Glomerular endothelial cell (primary cell): ENCODE results near the gene POLD3. TPM values are rescaled to one million over a fixed set of nuclear protein-coding genes. Genes with fewer than 3 reads are reported as not detected.
"Not testable (repeated sequence)": the region's sequence is repeated elsewhere in the genome, so short reads cannot be mapped to it uniquely, and the experiment has no call there.

Experiments
- DNase-seq: peaks from one replicate; pipeline ENCODE4 v3.0.0-alpha.2; 2011; ENCODE audit warnings: low read depth, low spot score; ENCODE audit errors: extremely low read depth
- total RNA-seq: library from RNA; depleted of rRNA; stranded (reverse); fragments of >200 nt; gene quantifications from 2 replicates; pipeline ENCODE4 v1.2.3, GENCODE V29; 2015

The POLD3 gene
- total RNA-seq, 1 donor from 2014 or later: 12.1 TPM

DNA sequence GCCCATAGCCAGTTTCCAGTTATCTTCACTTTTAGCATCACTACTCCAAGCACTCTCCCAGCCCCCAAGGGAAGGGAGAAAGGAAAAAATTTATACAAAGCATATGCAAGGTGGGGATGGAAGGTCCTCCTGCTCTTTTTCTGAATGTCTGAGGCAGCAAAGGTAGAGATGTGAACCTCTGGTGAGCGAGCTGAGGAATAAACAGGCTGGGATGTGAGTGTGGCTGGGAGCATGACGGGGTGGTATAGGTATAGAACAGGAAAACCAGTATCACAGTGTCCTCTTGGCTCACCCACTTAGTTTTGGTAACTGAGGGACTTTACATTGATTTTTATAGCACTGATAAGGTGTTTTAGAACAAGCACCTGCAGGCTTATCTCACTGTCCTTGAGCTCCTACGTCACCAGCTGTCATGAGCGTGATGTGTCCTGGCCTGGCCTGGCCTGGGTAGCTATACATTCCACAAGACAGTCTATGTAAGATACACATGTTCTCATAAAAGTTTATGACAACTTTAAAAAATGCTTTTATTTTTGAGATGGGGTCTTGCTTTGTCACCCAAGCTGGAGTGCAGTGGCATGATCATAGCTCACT is 10.3 kb upstream of the POLD3 start:
- no peak for DNase-seq

DNA sequence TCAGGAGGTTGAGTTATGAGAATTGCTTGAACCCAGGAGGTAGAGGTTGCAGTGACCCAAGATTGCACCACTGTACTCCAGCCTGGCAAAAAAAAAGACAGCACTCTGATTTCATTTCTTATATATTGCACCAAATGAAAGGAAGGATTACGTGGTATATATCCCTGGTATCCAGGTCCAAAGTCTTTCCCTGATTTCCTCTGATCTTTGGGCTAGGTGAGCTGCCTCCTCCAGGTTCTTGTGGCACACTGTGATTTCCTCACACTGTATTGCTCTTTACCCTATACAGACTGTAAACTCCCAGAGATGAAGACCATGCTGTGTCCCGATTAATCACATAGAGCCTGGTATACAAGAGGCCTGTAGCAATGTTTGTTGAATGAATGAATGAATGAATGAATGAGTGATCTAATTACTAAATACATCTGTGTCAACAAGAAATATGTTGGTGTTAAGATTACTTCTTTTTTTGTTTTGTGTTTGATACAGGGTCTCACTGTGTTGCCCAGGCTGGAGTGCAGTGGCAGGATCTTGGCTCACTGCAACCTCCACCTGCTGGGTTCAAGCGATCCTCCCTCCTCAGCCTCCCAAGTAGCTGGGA is 9.3 kb upstream of the POLD3 start:
- no peak for DNase-seq

DNA sequence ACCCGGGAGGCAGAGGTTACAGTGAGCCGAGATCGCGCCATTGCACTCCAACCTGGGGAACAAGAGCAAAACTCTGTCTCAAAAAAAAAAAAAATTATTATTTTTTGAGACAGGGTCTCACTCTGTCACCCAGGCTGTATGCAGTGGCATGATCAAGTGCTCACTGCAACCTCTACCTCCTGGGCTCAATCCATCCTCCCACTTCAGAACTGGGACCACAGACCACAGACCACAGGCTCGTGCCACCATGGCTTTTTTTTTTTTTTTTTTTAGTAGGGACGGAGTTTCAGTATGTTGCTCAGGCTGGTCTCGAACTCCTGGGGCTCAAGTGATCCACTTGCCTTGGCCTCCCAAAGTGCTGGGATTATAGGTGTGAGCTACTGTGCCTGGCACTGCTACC is 1.9 kb upstream of the POLD3 start:
- not testable (repeated sequence) for DNase-seq

DNA sequence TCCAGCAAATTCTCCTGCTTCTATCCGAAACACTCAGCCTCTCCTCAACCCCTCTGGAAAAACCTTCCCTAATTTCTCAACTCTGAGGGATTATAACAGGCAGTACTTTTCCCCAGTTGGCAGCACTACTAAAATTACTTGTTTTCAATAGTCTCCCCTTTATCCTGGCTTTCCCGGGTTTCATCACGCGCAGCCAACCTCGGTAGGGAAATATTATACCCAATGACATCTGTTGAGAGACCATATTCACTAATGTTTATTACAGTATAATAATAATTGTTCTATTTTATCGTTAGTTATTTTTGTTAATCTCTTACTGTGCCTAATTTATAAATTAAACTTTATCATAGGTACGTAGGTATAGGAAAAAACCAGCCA is 330 bp upstream of the POLD3 start:
- DNase-seq: no peak

DNA sequence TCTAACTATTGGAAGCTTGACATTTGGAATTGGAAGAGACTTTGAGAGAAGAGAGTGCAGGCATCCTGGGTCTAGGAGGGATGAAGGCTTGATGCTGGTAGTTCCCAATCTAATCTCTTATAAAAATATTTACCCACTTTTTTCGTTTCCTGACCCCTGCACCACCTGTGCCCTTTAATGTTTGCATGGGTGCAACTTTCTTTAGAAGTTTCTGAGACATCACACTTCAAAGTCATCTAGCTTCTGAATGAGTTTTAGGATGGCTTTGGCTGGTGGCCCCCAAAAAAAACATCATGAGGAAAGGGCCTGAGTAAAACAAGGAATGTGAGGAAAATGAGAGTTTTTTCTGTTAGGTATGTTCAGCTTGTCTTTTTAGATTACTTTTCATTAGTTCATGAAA is 1.1 kb downstream of the POLD3 start:
- no peak for DNase-seq

DNA sequence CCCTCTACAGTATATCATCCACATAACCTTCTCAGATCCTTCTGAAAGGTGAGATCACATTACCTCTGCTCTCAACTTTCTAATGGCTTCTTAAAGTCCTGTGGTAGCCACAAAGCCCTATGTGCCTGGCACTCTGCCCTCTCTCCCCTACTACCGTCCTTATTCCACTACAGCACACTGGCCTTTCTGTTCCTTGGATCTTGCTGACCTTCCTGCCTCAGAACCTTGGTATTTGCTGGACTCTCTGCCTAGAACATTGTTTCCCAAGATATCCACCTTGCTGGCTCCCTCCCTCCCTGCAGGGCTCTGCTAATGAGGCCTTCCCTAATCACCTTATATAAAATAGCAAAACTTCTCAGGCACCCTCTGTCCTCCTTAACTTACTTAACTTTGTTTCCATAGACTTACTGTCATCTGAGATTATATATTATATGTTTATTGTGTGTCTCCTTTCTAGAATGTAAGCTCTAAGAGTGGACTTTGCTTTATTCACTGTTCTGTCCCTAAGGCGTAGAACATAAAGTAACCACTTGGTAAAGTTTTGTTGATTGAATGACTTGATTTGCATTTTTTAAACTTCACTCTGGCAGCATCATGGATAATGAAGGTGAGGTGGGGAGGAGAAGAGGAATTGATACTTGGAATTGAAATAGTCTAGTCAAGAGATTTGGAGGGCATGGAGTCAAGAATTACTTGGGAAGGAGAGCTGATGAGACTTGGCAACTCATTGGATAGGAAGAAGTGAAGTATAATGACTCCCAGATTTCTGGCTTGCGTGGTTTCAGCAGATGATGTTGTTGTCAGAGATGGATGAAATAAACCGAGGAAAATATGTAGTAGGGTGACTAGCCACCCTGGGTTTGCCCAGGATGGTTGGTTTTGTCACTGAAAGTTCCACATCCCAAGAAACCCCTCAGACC is 10.5 kb downstream of the POLD3 start:
- no peak for DNase-seq

DNA sequence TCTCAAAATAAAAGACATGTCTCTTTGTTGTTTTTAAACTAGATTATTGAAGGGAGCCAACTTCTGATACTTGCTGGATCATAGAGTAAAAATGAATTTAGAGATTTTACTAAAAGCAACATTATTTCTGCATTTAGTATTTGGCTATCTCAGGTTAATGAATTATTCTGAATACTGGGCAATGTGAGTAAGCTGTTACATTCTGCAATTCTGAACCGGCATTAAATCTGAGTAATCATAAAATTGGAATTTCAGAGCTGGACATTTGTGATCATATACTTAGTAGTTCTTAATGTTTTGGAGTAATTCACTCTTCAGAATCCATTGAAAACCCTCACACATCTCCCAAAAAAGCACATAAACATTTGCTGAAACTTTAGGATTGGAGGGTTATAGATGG is 11.5 kb downstream of the POLD3 start:
- DNase-seq: no peak

DNA sequence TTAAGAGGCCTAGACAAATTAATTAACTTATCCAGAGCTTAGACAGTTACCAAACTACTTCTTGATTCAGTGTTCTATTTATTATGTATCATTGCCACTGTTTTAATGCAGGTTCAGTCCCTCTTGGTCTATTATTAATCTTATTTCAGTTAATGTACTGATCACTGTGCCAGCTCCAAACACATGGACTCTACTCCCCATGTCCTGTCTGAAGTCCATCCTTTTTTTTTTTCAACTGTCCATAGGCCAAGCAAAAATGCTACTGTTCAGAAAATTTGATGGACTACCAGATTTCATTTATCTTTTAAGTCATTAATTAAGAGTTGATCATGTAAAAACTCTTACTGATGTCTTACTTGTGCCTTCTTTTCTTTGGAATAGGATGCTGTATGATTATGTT is 11.9 kb downstream of the POLD3 start:
- no peak for DNase-seq

DNA sequence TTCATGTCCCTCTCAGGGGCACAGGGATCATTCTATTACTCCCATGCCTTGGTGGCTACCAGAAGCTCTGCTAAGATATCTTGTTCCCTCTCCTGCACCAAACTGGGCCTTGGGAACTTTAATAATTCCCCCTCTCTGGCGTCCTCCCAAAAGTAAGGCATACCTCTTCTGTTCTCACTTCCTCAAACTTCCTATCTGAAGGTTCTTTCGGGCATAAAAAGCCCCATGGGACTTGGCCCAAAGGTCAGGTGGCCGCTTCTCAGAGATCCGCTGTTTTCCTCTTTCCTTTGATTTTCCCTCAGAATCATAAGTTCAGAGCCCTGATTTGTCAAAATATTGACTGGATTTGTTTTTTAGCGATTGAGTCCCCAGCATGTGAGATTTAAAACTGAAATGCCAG is 13.0 kb downstream of the POLD3 start:
- DNase-seq: no peak

DNA sequence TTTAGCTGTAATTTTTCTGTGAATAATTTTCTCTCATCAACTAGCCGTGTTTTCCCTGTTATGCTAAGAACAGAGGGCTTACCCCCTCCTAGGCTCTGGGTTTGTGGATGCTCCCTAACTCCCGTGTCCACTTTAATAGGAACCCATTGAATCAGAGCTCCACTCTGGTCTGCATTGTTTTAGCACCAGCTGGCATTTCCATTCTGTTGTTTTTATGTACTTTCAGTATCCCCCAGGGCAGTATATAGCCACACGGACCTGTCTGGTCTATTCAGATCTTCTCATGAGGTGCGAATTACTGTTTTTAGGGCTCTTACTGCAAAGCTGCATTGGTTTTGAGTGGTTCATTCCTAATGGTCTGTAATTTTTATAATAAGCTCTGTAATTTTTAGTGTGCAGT is 16.0 kb downstream of the POLD3 start:
- DNase-seq: no peak

DNA sequence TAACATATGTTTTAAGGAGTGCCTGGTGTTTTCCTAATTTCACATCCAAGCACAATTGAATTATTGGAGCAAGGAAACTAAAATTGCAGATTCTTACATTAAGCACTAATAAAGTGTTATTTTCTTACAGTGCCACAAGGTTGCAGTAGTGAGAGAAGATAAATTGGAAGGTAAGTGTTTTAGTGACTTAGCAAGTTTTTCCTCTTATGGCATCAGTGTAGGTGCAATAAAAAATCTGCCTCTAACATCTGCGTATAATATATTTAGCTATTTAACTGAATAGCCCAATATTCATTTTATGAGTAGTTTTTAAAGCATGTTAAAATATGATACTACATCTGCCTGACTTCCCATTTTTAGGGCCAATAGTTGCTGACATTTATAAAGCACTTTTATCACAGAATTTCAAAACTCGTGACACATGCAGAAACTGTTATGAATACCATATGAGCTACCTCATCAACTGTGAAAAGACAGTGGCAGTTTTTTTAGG is 19.0 kb downstream of the POLD3 start:
- no peak for DNase-seq

DNA sequence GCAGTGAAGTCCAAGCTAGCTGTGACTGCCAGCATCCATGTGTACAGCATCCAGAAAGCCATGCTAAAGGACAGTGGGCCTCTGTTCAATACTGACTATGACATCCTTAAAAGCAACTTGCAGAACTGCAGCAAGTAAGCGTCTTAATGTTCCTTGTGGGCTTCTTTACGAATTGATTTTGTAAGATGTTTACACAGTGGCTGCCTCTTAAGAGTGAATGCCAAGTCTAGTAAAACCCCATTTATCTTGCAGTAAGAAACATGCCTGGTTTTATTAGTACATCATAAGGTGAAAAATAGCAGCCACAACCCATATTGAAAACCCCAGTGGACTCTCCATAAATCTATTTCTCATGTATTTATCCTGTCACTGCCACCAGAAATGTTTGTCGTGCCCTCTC is 20.5 kb downstream of the POLD3 start:
- DNase-seq: no peak

DNA sequence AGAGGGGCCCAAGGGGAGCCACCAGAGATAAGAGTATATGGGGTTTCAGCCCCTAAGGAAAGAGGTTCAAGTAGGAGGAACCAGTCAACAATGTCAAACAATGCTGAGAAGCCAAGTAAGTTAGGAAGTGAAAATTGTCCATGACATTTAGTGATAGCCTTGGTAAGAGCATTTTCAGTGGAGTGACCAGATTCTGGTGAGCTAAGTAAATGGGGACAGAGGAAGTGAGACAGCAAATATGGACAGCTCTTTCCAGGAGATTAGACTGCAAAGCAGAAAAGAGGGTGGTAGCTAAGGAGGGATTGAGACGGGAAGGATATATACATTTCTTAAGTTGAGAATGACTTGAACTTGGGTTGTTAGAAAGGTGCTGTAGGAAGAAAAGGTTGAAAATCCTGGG is 22.9 kb downstream of the POLD3 start:
- no peak for DNase-seq

DNA sequence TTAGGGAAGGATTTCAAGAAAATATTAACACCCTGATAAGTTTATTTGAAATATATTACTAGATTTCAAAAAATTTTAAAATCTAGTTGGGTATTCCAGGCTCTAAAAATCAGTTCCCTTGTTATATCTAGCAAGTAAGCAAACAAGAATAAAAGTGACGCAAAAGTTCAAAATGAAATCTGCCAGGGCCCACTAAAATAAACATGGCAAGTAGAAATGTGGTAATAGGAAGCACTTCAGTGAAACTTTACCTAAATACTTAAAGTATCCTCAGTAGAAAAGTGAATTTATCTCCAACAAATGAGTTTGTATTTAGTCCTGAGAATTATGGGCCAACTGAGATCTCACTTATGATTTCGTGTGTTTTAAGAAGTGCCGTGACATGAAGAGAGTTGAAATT is 23.6 kb downstream of the POLD3 start:
- no peak for DNase-seq

DNA sequence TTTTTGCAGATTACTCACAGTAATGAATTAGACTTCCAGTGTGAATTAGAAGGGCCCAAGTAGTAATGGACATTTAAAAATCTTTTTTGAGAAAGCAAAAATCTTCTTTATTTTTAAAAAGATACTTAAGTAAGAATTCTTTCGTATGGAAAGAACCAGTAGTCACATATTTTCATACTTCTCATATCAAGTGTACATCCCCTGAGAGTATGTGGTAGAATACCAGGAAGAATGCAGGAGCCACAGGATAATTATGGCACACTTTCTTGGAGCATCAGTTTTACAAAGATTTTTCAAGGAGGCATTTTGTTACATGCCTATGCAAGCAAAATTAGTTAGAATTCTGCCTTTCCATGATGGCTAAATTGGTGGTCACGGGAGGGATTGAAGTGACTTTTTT is 28.1 kb downstream of the POLD3 start:
- DNase-seq: no peak

DNA sequence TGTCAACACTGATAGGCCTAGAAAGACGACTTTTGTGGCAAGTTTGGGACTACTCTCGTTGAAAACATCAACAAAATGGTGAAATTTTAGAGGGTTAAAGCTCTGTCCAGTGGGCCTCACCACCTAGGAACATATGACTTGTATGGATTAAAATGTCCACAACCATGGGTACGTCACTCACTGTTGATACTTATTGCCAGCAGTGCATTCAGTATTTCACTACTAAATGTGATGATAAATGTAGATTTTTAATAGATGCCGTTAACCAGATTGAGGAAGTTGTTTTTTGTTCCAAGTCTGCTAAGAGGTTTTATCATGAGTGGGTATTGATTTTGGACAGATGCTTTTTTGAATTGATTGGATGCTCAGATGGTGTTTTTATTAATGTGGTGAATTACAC is 33.7 kb downstream of the POLD3 start:
- DNase-seq: no peak

DNA sequence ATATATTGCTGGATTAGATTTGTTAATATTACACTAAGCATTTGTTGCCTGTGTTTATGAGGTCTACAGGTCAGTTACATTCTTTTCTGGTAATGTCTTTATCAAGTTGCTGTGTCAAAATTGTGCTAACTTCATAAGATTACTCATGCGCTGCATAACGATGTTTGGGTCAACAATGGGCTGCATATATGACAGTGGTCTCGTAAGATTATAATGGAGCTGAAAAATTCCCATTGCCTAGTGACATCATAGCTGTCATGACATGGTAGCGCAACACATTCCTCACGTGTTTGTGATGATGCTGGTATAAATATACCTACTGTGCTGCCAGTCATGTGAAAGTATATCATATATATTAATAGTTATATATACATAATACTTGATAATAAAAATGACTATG is 34.2 kb downstream of the POLD3 start:
- DNase-seq: no peak

DNA sequence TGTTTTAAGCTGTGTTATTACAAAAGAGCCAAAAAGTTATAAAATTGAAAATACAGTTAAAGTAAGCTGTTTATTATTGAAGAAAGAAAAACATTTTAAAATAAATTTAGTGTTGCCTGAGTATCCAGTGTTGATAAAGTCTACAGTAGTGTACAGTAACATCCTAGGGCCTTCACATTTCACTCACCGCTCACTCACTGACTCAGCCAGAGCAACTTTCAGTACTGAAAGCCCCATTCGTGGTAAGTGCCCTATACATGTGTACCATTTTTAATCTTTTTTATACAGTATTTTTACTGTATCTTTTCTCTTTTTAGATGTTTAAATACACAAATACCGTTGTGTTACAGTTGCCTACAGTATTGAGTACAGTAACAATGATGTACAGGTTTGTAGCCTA is 35.0 kb downstream of the POLD3 start:
- DNase-seq: no peak

DNA sequence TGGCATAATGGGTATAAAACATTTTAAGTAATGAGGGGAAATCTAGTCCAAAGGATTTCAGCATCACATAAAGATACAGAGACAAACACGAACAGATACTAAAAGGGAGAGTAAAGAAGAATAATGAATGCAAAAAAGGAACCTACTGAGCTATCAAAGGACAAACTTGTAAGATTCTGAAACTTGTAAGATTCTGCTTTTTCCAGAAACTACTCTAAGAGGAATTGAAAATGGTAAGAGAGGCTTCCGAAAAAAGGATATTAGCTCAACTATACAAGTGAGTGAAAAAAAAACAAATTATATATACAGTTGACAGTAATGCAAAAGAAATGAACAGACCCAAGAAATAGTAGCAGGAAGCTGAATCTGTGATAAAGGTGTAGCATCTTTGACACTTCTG is 37.7 kb downstream of the POLD3 start:
- DNase-seq: no peak

DNA sequence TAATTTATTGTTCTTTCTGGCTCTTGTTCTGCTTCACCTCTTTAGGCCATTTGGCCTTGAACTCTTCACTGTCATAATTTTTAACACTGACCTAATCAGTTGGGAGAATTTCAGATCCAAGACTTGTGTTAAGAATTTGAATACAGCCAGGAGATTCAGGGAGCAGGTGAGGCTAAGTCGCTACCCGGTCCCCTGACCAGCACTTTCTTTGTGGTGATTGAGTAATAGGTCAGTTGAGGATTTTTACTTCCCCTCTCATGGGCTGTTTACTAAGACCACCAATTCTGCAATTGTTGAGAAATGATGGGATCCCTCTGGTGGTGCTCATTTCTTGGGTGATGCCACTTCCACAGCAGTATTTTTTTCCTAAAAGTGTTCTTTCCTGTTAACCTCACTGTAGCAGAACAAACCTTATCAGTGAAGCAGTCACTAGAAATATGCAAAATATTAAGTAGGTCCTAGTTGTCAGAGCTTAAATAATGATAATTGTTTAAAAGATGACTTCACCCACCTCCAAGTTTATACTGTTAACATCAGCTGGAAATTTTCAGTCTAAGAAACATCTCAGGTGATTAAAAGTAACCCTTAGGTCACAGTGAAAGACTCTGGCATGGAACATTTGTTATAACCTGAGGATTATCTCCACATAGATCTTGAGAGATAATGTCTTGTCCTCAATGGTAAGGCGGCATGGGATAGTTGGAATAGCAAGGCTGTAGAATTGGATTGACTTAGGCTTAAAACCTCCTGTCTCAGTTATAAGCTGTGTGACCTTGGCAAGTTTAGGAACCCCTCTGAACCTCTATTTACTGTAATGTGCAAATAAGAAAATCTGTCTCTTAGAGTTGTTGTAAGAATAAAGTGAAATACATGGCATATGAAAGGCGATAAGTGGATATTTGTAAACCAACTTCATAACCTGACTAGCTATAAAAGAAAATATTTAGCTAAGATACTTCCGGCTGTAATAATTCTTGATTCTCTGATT is 41.3 kb downstream of the POLD3 start:
- no peak for DNase-seq

DNA sequence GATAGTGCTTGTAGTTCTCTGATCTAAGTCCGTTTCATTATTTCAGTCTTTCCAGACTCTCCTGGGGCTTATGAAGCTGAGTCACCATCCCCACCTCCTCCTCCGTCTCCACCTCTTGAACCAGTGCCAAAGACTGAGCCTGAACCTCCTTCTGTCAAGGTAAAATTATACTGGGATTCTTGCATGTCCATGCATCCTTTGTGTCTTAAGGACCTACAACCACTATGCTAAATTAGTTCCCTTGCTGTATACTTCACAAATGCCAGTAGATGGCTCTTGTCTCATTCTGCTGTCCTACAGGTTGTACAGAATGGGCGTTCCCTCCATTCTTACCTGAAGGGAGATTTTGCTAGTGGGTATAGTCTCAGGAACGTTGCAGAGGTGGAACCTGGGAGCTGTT is 42.2 kb downstream of the POLD3 start:
- no peak for DNase-seq
